ENCODE data around the gene CNTN1. TPM values are rescaled to one million over a fixed set of nuclear protein-coding genes. Genes with fewer than 3 reads are reported as not detected.
"Not testable (repeated sequence)": the region's sequence is repeated elsewhere in the genome, so short reads cannot be mapped to it uniquely, and the experiment has no call there.

The CNTN1 gene
- total RNA-seq, 1 donor from 2014 or later = 2.3 TPM

- H3K4me3 ChIP-seq (ENCODE audit: low read depth, low read length) = no peak overlapping the region
- DNase-seq (ENCODE audit: low read depth) = no peak
- peak; percentile 15 for TF ChIP-seq CTCF (conservative IDR thresholded peaks at IDR 0.05; ENCODE audit: low read depth, low read length)
Measured at GRCh38 chr12:41067941-41068645, 375.9 kb downstream of the CNTN1 start.

GRCh38 chr12:41073633-41074472 is 381.6 kb downstream of the CNTN1 start:
- TF ChIP-seq CTCF (conservative IDR thresholded peaks at IDR 0.05; ENCODE audit: low read depth, low read length) = no peak
- no peak overlapping the region for H3K4me3 ChIP-seq (ENCODE audit: low read depth, low read length)

DNA sequence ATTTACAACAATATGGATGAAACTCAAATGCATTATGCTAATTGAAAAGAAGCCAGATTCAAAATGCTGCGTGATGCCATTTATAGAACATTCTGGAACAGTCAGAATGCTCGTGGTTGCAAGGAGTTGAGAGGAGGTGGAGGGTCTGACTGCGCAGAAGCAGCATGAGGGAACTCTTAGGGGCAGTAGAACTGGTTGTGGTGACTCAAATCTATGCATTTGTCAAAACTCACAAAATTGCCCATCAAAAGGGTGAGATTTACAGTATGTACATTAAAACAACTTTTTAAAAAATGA is 382.2 kb downstream of the CNTN1 start:
- no peak overlapping the region for H3K4me3 ChIP-seq (ENCODE audit: low read depth, low read length)
- no peak for DNase-seq (ENCODE audit: low read depth)
- TF ChIP-seq CTCF (conservative IDR thresholded peaks at IDR 0.05; ENCODE audit: low read depth, low read length) = no peak

More at GRCh38 chr12:41073633-41074472, 381.6 kb downstream of the CNTN1 start:
- no peak for DNase-seq (ENCODE audit: low read depth)

- no peak overlapping the region for H3K4me3 ChIP-seq (ENCODE audit: low read depth, low read length)
- no peak for TF ChIP-seq CTCF (conservative IDR thresholded peaks at IDR 0.05; ENCODE audit: low read depth, low read length)
- no peak for DNase-seq (ENCODE audit: low read depth)
Measured at GRCh38 chr12:41076114-41076513, 383.9 kb downstream of the CNTN1 start.

GRCh38 chr12:41081241-41081640 is 389.0 kb downstream of the CNTN1 start:
- DNase-seq (ENCODE audit: low read depth); H3K4me3 ChIP-seq (ENCODE audit: low read depth, low read length): not testable (repeated sequence)

DNA sequence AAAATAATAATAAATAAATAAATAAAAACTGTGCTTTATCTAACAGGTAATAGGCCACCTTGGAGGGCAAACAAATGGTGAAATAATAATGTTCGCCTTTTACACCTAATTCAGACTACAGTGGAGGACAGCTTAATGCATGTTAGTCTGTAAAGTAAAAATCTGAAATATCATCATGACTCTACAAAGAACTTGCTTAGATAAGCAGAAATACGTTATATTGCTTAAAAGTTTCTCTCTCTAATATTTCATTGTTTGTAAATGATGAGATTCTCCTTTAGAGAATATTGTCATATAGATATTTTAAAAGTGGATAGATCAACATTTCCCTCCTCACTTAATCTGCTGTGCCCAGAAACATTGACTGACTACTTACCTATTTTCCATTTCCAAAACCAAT is 397.2 kb downstream of the CNTN1 start:
- no peak for TF ChIP-seq CTCF (conservative IDR thresholded peaks at IDR 0.05; ENCODE audit: low read depth, low read length)
- DNase-seq (ENCODE audit: low read depth) = no peak
- H3K4me3 ChIP-seq (ENCODE audit: low read depth, low read length) = no peak overlapping the region

GRCh38 chr12:41092115-41092514 is 399.9 kb downstream of the CNTN1 start:
- TF ChIP-seq CTCF (conservative IDR thresholded peaks at IDR 0.05; ENCODE audit: low read depth, low read length) = no peak
- no peak for DNase-seq (ENCODE audit: low read depth)
- H3K4me3 ChIP-seq (ENCODE audit: low read depth, low read length) = no peak overlapping the region
